Smooth muscle cell (in vitro differentiated cells): ENCODE data around the gene ACTMAP. TPM values are rescaled to one million over a fixed set of nuclear protein-coding genes. Genes with fewer than 3 reads are reported as not detected.

Source experiments
- DNase-seq: peaks from one replicate; lab custom pipeline; 2025; ENCODE audit not compliant: unreplicated experiment; lab: John Stamatoyannopoulos, UW
- H2AFZ ChIP-seq: fragments of 200-600 bp; sonication (generic); 2 replicates; pipeline ENCODE4 v1.6.0; 2016; ENCODE audit warnings: antibody characterized with exemption, low read depth, mild to moderate bottlenecking
- H3F3A ChIP-seq: fragments of 200-600 bp; sonication (generic); 2 replicates; pipeline ENCODE4 v1.6.0; 2017; ENCODE audit warnings: antibody characterized with exemption, low read depth
- H3K27ac ChIP-seq: fragments of 200-600 bp; sonication (generic); 2 replicates; pipeline ENCODE4 v1.5.1; 2016; ENCODE audit warnings: low read depth, mild to moderate bottlenecking
- H3K27me3 ChIP-seq: fragments of 200-600 bp; sonication (generic); 2 replicates; pipeline ENCODE4 v1.6.1; 2016; ENCODE audit warnings: low read depth, mild to moderate bottlenecking
- H3K36me3 ChIP-seq: fragments of 200-600 bp; sonication (generic); 2 replicates; pipeline ENCODE4 v1.5.1; 2016; ENCODE audit warnings: low read depth
- H3K4me1 ChIP-seq: fragments of 200-600 bp; sonication (generic); 2 replicates; pipeline ENCODE4 v1.5.1; 2016; ENCODE audit warnings: low read depth
- H3K4me2 ChIP-seq: fragments of 200-600 bp; sonication (generic); 2 replicates; pipeline ENCODE4 v1.6.0; 2016; ENCODE audit warnings: mild to moderate bottlenecking
- H3K4me3 ChIP-seq: fragments of 200-600 bp; sonication (generic); 2 replicates; pipeline ENCODE4 v1.5.1; 2016; ENCODE audit warnings: mild to moderate bottlenecking
- H3K79me2 ChIP-seq: fragments of 200-600 bp; sonication (generic); 2 replicates; pipeline ENCODE4 v1.6.0; 2016; ENCODE audit warnings: low read depth, mild to moderate bottlenecking
- H3K9ac ChIP-seq: fragments of 200-600 bp; sonication (generic); 2 replicates; pipeline ENCODE4 v1.6.0; 2016; ENCODE audit warnings: low read depth
- H3K9me3 ChIP-seq: fragments of 200-600 bp; sonication (generic); replicated peaks from 2 replicates; pipeline ENCODE4 v1.5.1; 2016; ENCODE audit warnings: low read depth
- H4K20me1 ChIP-seq: fragments of 200-600 bp; sonication (generic); 2 replicates; pipeline ENCODE4 v1.6.0; 2016; ENCODE audit warnings: low read depth
- CTCF ChIP-seq: fragments of 200-600 bp; sonication (generic); IDR thresholded peaks from 2 replicates; pipeline ENCODE4 v1.5.1; 2017; ENCODE audit warnings: borderline replicate concordance, mild to moderate bottlenecking, antibody characterized with exemption; ENCODE audit not compliant: insufficient read depth, poor library complexity, severe bottlenecking
- WGBS: methylation state at CpG from one replicate; pipeline ENCODE4 v1.1.7; 2016; ENCODE audit warnings: low lambda C conversion rate; 5-methylcytosine and 5-hydroxymethylcytosine counted together
- polyA plus RNA-seq: library from polyadenylated mRNA; unstranded; fragments of >200 nt; fragmentation: Nextera tagmentation; extraction: Ambion mirVana; gene quantifications from 2 replicates; pipeline ENCODE4 v1.2.1, GENCODE V29; 2016
- total RNA-seq: library from RNA; depleted of rRNA; stranded (reverse); fragments of >200 nt; gene quantifications from 2 replicates; pipeline ENCODE4 v1.2.3, GENCODE V29; 2014

Gene ACTMAP
- total and polyA plus RNA-seq, 2 experiments from 2014 or later, result 2.9 to 8.6 TPM

GRCh38 chr19:40797963-40798682 lies 47.8 kb upstream of the ACTMAP start:
- H3K4me1 ChIP-seq, result peaks cover 15% of the 10 kb centered on the region
- peaks cover 41% of the 10 kb centered on the region for H3K79me2 ChIP-seq
- H3K36me3 ChIP-seq, result no peaks in the 10 kb centered on the region
- WGBS, result 10% methylated on average over 28 of the region's 28 CpGs
- peak overlapping the region; percentile 55 for H3K4me3 ChIP-seq
- peak; percentile 28 for TF ChIP-seq CTCF
- peak; percentile 52 for DNase-seq
- H3K4me2 ChIP-seq, result peak overlapping the region; percentile 80
- no peaks in the 10 kb centered on the region for H3K9me3 ChIP-seq
- no peaks in the 10 kb centered on the region for H3K27me3 ChIP-seq
- peaks cover 33% of the 10 kb centered on the region for H4K20me1 ChIP-seq
- peak overlapping the region; percentile 46 for H2AFZ ChIP-seq
- peak overlapping the region; percentile 39 for H3K9ac ChIP-seq
- peak overlapping the region; percentile 83 for H3K27ac ChIP-seq
- H3F3A ChIP-seq, result no peaks in the 10 kb centered on the region

DNA sequence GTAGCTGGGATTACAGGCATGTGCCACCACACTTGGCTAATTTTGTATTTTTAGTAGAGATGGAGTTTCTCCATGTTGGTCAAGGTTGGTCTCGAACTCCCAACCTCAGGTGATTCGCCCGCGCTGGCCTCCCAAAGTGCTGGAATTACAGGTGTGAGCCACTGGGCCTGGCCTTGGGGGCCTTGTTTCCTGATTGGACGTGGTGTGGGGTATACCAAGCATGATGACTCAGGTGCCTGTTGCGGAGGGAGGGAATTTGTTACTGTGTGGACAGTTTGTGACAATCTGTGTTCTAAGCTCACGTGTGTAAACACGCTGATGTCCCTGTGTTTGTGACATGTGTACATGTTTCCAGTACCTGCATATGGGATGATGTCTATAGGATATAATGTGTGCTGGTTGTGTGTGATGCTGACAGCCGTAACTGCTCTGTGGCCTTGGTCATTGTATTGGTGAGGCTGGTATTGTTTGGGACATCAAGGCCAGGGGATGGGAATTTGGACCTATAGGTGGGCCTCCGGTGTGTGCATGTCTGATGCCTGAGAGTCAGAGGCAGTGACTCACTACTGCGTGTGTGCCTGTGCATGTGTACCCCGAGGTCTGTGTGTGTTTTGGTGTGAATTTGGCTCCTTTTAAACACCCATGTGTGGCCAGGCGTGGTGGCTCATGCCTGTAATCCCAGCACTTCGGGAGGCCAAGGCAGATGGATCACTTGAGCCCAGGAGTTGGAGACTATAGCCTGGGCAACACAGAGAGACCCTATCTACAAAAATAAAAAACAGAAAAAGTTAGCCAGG lies 47.1 kb upstream of the ACTMAP start:
- WGBS, result 93% methylated on average over 14 of the region's 14 CpGs
- H3K4me1 ChIP-seq, result peaks cover 15% of the 10 kb centered on the region
- no peak overlapping the region for H3K9ac ChIP-seq
- H3K79me2 ChIP-seq, result peaks cover 34% of the 10 kb centered on the region
- H3K9me3 ChIP-seq, result no peaks in the 10 kb centered on the region
- H3K4me2 ChIP-seq, result peak overlapping the region; percentile 80
- H3K27me3 ChIP-seq, result no peaks in the 10 kb centered on the region
- H4K20me1 ChIP-seq, result peaks cover 26% of the 10 kb centered on the region
- H2AFZ ChIP-seq, result no peak overlapping the region
- TF ChIP-seq CTCF, result no peak
- H3F3A ChIP-seq, result no peaks in the 10 kb centered on the region
- no peak for DNase-seq
- H3K4me3 ChIP-seq, result peak overlapping the region; percentile 55
- H3K27ac ChIP-seq, result peak overlapping the region; percentile 83
- H3K36me3 ChIP-seq, result no peaks in the 10 kb centered on the region

DNA sequence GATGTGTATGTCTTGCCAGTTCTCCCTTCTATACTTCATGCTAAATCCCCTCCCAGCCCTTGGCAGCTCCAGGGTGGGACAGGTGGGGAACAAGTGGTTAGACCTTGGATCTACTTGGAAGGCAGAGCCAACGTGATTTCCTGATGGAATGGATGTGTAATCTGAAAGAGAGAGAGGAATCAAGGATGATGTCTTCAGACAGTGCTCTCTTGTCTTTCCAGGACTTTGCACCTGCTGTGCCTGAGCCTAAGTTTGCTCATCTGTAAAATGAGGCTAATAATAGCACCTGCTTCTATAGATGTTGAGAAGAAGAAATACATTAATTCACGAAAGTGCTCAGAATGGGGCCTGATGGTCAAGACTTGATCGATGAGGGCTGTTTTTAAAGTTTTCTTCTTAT lies 41.7 kb upstream of the ACTMAP start:
- Histone ChIP-seq H3K36me3 (no peaks in the 10 kb centered on the region), H3K27ac (no peak overlapping the region), H3K9me3 (no peaks in the 10 kb centered on the region), H3K4me3 (no peak overlapping the region), H3K27me3 (no peaks in the 10 kb centered on the region), H3K4me2 (no peak overlapping the region), H3K79me2 (no peaks in the 10 kb centered on the region), H3K4me1 (no peaks in the 10 kb centered on the region), H2AFZ (no peak overlapping the region), H3K9ac (no peak overlapping the region), H4K20me1 (no peaks in the 10 kb centered on the region), H3F3A (no peaks in the 10 kb centered on the region)
- no peak for TF ChIP-seq CTCF
- DNase-seq, result no peak
- 90% methylated on average over 3 of the region's 3 CpGs for WGBS
